Ecto neural progenitor cell (in vitro differentiated cells): ENCODE measurements around the gene EFCAB14.
"Not testable (repeated sequence)": the region's sequence is repeated elsewhere in the genome, so short reads cannot be mapped to it uniquely, and the experiment has no call there.

Experiments
- DNase-seq: peaks from one replicate; pipeline ENCODE4 v3.0.0-alpha.2; 2018; ENCODE audit warnings: low spot score

EFCAB14 gene

GRCh38 chr1:46653405-46653958 lies 65.4 kb downstream of the EFCAB14 start:
- no peak for DNase-seq

GRCh38 chr1:46652321-46653100 lies 66.4 kb downstream of the EFCAB14 start:
- no peak for DNase-seq

- DNase-seq: not testable (repeated sequence)
Observed at GRCh38 chr1:46651152-46651551, 67.8 kb downstream of the EFCAB14 start.

- DNase-seq: no peak
Observed at GRCh38 chr1:46650491-46650890, 68.4 kb downstream of the EFCAB14 start.

- no peak for DNase-seq
Observed at GRCh38 chr1:46649764-46650163, 69.2 kb downstream of the EFCAB14 start.

GRCh38 chr1:46647611-46648010 lies 71.3 kb downstream of the EFCAB14 start:
- no peak for DNase-seq

GRCh38 chr1:46646844-46647243 lies 72.1 kb downstream of the EFCAB14 start:
- no peak for DNase-seq

- no peak for DNase-seq
Observed at GRCh38 chr1:46646331-46646730, 72.6 kb downstream of the EFCAB14 start.

- DNase-seq: no peak
Observed at GRCh38 chr1:46645815-46646214, 73.1 kb downstream of the EFCAB14 start.

GRCh38 chr1:46643368-46643775 lies 75.5 kb downstream of the EFCAB14 start:
- no peak for DNase-seq

- no peak for DNase-seq
Observed at GRCh38 chr1:46642115-46642680, 76.7 kb downstream of the EFCAB14 start.

- no peak for DNase-seq
Observed at GRCh38 chr1:46639547-46639946, 79.4 kb downstream of the EFCAB14 start.

- no peak for DNase-seq
Observed at GRCh38 chr1:46638921-46639320, 80.0 kb downstream of the EFCAB14 start.

GRCh38 chr1:46637444-46638083 lies 81.3 kb downstream of the EFCAB14 start:
- no peak for DNase-seq

GRCh38 chr1:46635205-46635604 lies 83.7 kb downstream of the EFCAB14 start:
- no peak for DNase-seq

GRCh38 chr1:46630719-46631118 lies 88.2 kb downstream of the EFCAB14 start:
- DNase-seq: no peak
